LNCAP (cell line): ENCODE measurements around the gene ANXA5.

Experiments used
- CTCF ChIP-seq: fragments of 450-650 bp; IDR thresholded peaks from 2 replicates; pipeline ENCODE4 v1.5.1; 2017; ENCODE audit warnings: mild to moderate bottlenecking

ANXA5 gene

GRCh38 chr4:121684561-121684960, 12.2 kb downstream of the ANXA5 start:
- TF ChIP-seq CTCF: no peak

- no peak for TF ChIP-seq CTCF
Observed at GRCh38 chr4:121684016-121684415, 12.8 kb downstream of the ANXA5 start.

- no peak for TF ChIP-seq CTCF
Observed at GRCh38 chr4:121680571-121680970, 16.2 kb downstream of the ANXA5 start.

- TF ChIP-seq CTCF: no peak
Observed at GRCh38 chr4:121679951-121680350, 16.8 kb downstream of the ANXA5 start.

- no peak for TF ChIP-seq CTCF
Observed at GRCh38 chr4:121679267-121679666, 17.5 kb downstream of the ANXA5 start.

GRCh38 chr4:121677524-121677923, 19.3 kb downstream of the ANXA5 start:
- TF ChIP-seq CTCF: no peak

GRCh38 chr4:121676345-121677075, 20.3 kb downstream of the ANXA5 start:
- TF ChIP-seq CTCF: no peak

- TF ChIP-seq CTCF: no peak
Observed at GRCh38 chr4:121675715-121676114, 21.1 kb downstream of the ANXA5 start.
